SU-DHL-6 (cell line): ENCODE results near the gene PVR.

Experiments used
- EZH2phosphoT487 ChIP-seq: fragments of 200-600 bp; sonication (generic), shearing (Covaris generic); conservative IDR thresholded peaks from 2 replicates; pipeline ENCODE4 v1.6.1; 2018; ENCODE audit warnings: mild to moderate bottlenecking, antibody characterized with exemption, low read length, moderate library complexity, mixed read lengths
- TF ChIP-seq, protein P1 (sequence below): fragments of 200-600 bp; sonication (generic); IDR thresholded peaks from one replicate; pipeline ENCODE4 v1.5.1; 2017; ENCODE audit warnings: antibody characterized with exemption, mild to moderate bottlenecking, low read length, moderate library complexity; ENCODE audit not compliant: insufficient read depth, poor library complexity, severe bottlenecking

DNA sequence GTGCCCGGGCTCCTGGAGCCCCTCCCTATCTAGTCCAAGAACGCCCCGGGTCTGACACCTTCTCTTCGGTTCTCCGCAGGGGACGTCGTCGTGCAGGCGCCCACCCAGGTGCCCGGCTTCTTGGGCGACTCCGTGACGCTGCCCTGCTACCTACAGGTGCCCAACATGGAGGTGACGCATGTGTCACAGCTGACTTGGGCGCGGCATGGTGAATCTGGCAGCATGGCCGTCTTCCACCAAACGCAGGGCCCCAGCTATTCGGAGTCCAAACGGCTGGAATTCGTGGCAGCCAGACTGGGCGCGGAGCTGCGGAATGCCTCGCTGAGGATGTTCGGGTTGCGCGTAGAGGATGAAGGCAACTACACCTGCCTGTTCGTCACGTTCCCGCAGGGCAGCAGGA is 3.4 kb downstream of the PVR start:
- TF ChIP-seq, protein P1, sequence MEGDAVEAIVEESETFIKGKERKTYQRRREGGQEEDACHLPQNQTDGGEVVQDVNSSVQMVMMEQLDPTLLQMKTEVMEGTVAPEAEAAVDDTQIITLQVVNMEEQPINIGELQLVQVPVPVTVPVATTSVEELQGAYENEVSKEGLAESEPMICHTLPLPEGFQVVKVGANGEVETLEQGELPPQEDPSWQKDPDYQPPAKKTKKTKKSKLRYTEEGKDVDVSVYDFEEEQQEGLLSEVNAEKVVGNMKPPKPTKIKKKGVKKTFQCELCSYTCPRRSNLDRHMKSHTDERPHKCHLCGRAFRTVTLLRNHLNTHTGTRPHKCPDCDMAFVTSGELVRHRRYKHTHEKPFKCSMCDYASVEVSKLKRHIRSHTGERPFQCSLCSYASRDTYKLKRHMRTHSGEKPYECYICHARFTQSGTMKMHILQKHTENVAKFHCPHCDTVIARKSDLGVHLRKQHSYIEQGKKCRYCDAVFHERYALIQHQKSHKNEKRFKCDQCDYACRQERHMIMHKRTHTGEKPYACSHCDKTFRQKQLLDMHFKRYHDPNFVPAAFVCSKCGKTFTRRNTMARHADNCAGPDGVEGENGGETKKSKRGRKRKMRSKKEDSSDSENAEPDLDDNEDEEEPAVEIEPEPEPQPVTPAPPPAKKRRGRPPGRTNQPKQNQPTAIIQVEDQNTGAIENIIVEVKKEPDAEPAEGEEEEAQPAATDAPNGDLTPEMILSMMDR, result no peak
- TF ChIP-seq EZH2phosphoT487, result no peak
